ENCODE data around the gene BCL2L15. TPM values are rescaled to one million over a fixed set of nuclear protein-coding genes. Genes with fewer than 3 reads are reported as not detected.

BCL2L15 gene
- total RNA-seq, 4 donors from 2014 or later: 0.32 TPM; not detected in 3

DNA sequence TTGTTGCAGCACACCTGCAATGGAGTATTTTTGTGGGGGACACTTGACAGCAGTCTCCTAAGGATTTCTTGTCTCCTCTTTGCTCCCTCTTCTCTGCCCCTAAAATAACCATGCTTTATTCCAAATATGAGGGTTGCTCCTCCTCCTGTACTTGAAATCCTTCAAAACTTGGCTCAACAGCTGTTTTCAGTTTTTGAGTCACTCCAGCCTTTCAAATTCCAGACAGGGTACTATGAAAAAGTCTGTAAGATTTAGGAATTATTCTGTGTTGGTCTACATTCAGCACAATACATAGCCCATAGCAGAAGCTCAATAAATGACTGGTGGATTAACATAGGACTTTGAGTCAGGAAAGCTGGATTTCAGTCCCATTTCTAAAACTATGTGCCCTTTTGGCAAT lies 11.7 kb upstream of the BCL2L15 start:
- Histone ChIP-seq H3K27ac (no peak overlapping the region), H3K27me3 (no peaks in the 10 kb centered on the region), H3K4me1 (peaks cover 11% of the 10 kb centered on the region in 2 donors), H3K9me3 (no peaks in the 10 kb centered on the region), H3K4me3 (no peak overlapping the region), H3K36me3 (peaks cover 0 to 80% of the 10 kb centered on the region in 2 donors)
- DNase-seq (no peak), ATAC-seq (no peak)
- intact Hi-C loops (cut with DNase I; ENCODE audit: low total_unique reads): no loop called here
- in situ Hi-C loops (cut with MboI; ENCODE audit: low sequenced_read_pairs in 4 of 4): no loop called here
- no peak for TF ChIP-seq POLR2A (IDR thresholded peaks at IDR 0.05)
- TF ChIP-seq, protein P1, sequence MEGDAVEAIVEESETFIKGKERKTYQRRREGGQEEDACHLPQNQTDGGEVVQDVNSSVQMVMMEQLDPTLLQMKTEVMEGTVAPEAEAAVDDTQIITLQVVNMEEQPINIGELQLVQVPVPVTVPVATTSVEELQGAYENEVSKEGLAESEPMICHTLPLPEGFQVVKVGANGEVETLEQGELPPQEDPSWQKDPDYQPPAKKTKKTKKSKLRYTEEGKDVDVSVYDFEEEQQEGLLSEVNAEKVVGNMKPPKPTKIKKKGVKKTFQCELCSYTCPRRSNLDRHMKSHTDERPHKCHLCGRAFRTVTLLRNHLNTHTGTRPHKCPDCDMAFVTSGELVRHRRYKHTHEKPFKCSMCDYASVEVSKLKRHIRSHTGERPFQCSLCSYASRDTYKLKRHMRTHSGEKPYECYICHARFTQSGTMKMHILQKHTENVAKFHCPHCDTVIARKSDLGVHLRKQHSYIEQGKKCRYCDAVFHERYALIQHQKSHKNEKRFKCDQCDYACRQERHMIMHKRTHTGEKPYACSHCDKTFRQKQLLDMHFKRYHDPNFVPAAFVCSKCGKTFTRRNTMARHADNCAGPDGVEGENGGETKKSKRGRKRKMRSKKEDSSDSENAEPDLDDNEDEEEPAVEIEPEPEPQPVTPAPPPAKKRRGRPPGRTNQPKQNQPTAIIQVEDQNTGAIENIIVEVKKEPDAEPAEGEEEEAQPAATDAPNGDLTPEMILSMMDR (IDR thresholded peaks at IDR 0.05 in 4 of 5, conservative IDR thresholded peaks at IDR 0.05 in 1 of 5): no peak

DNA sequence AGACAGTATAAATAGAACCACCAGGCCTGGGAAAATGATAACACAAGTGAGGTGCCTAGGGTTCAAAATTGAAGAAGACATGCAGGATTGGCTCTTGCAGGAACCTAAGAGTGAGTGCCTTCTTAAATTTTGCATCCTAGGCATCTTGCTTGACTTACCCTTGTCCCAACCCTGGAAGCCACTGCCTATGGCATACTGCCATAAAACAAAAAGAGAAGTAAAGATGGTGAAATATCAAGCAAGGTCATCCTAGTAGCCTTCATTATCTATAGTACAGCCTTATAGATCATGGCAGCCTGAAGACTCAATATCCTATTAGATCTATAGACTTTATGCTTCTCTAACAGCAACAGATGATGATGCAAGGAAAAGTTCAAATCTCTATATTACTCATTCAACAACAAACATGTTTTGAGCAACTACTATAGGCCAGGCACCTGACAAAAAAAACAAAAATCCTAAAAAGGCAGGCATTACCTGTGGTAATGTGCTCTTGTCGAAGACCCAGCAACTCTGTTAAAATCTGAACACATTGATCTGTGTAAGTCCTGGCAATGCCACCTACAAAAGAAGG lies 10.9 kb upstream of the BCL2L15 start:
- in situ Hi-C loops (cut with MboI; ENCODE audit: low sequenced_read_pairs in 4 of 4) (no loop called here), intact Hi-C loops (cut with DNase I; ENCODE audit: low total_unique reads) (no loop called here)
- peaks cover 0 to 84% of the 10 kb centered on the region in 2 donors for H3K36me3 ChIP-seq
- no peak overlapping the region for H3K27ac ChIP-seq
- no peak overlapping the region for H3K4me3 ChIP-seq
- H3K4me1 ChIP-seq: peaks cover 3 to 4% of the 10 kb centered on the region in 2 donors
- ATAC-seq: no peak
- DNase-seq: no peak
- H3K9me3 ChIP-seq: no peaks in the 10 kb centered on the region
- H3K27me3 ChIP-seq: no peaks in the 10 kb centered on the region
- no peak for TF ChIP-seq POLR2A (IDR thresholded peaks at IDR 0.05)
- TF ChIP-seq, protein P1 (IDR thresholded peaks at IDR 0.05 in 4 of 5, conservative IDR thresholded peaks at IDR 0.05 in 1 of 5): no peak

DNA sequence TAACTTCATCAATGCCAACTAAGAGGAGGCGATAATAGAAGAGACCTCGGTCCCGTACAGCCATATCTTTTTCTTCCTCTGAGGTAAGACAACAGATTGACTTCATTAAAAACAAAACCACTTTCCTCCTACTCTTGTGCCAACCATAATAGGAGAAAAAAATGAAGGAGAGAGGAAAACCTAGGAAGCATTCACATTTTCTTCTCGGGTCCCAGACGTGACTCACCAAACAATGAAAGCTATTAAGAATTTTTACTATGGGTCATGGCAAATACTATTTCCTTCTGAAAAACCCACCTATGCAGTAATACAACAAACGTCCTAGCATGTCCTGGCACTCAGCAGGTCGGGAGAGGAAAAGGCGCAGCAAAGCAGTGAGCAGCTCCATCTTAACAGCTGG lies 8.6 kb upstream of the BCL2L15 start:
- in situ Hi-C loops (cut with MboI; ENCODE audit: low sequenced_read_pairs in 4 of 4) (no loop called here), intact Hi-C loops (cut with DNase I; ENCODE audit: low total_unique reads) (no loop called here)
- ATAC-seq (no peak), DNase-seq (no peak)
- no peaks in the 10 kb centered on the region for H3K9me3 ChIP-seq
- H3K36me3 ChIP-seq: peaks cover 0 to 72% of the 10 kb centered on the region in 2 donors
- no peak for TF ChIP-seq POLR2A (IDR thresholded peaks at IDR 0.05)
- TF ChIP-seq, protein P1 (IDR thresholded peaks at IDR 0.05 in 4 of 5, conservative IDR thresholded peaks at IDR 0.05 in 1 of 5): no peak
- no peaks in the 10 kb centered on the region for H3K27me3 ChIP-seq
- no peak overlapping the region for H3K4me3 ChIP-seq
- H3K4me1 ChIP-seq: no peaks in the 10 kb centered on the region
- H3K27ac ChIP-seq: no peak overlapping the region

DNA sequence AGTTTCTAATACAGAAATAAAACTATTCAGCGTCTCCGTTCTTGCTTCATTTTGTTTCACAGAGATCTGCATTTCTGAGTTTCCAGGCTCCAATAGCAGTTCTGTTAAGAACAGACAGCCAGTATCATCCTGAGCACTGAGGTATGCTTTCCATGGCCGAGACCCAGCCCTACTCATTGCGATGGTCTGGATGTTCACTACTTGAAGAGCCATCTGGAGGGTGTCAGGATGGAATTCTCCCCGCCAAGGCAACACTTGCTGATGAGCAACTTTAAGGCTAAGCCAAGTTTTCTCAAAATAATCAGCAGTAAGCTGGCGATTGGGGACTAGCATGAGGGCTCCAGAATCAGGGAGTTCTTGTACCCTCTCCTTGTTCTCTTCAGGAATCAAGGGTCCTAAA lies 7.7 kb upstream of the BCL2L15 start:
- H3K4me1 ChIP-seq: no peaks in the 10 kb centered on the region
- no peaks in the 10 kb centered on the region for H3K9me3 ChIP-seq
- TF ChIP-seq, protein P1 (IDR thresholded peaks at IDR 0.05 in 4 of 5, conservative IDR thresholded peaks at IDR 0.05 in 1 of 5): no peak
- TF ChIP-seq POLR2A (IDR thresholded peaks at IDR 0.05): no peak
- in situ Hi-C loops (cut with MboI; ENCODE audit: low sequenced_read_pairs in 4 of 4): no loop called here
- no peak overlapping the region for H3K27ac ChIP-seq
- no peak for ATAC-seq
- peaks cover 0 to 64% of the 10 kb centered on the region in 2 donors for H3K36me3 ChIP-seq
- H3K4me3 ChIP-seq: no peak overlapping the region
- DNase-seq: no peak
- no peaks in the 10 kb centered on the region for H3K27me3 ChIP-seq
- intact Hi-C loops (cut with DNase I; ENCODE audit: low total_unique reads): no loop called here

DNA sequence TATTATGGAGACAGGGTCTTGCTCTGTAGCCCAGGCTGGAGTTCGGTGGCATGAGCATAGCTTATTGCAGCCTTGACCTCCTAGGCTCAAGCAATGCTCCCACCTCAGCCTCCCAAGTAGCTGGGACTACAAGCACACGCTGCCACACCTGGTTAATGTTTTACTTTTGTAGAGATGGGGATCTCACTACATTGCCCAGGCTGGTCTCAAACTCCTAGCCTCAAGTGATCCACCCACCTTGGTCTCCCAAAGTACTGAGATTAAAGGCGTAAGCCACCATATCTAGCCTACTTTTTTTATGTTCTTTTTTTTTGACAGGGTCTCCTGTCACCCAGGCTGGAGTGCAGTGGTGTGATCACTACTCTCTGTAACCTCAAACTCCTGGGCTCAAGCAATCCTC lies 5.9 kb upstream of the BCL2L15 start:
- no peak for TF ChIP-seq POLR2A (IDR thresholded peaks at IDR 0.05)
- TF ChIP-seq, protein P1 (IDR thresholded peaks at IDR 0.05 in 4 of 5, conservative IDR thresholded peaks at IDR 0.05 in 1 of 5): no peak
- H3K27ac ChIP-seq: no peak overlapping the region
- no peaks in the 10 kb centered on the region for H3K27me3 ChIP-seq
- no peak for ATAC-seq
- DNase-seq: no peak
- in situ Hi-C loops (cut with MboI; ENCODE audit: low sequenced_read_pairs in 4 of 4): no loop called here
- intact Hi-C loops (cut with DNase I; ENCODE audit: low total_unique reads): no loop called here
- no peaks in the 10 kb centered on the region for H3K4me1 ChIP-seq
- H3K9me3 ChIP-seq: no peaks in the 10 kb centered on the region
- H3K4me3 ChIP-seq: no peak overlapping the region
- H3K36me3 ChIP-seq: peaks cover 0 to 45% of the 10 kb centered on the region in 2 donors

Measured in gastrocnemius medialis (tissue), 4 donors.